Activated T-cell treated with anti-CD3 and anti-CD28 coated beads, Interleukin-2, amount 50 U/mL, for 24 hours (primary cell): ENCODE data around the gene ZNF74.
A peak's percentile ranks its signal among the peaks of the same experiment; 100 is the strongest.
"Not testable (repeated sequence)": the region's sequence is repeated elsewhere in the genome, so short reads cannot be mapped to it uniquely, and the experiment has no call there.

Source experiments
- DNase-seq: peaks from one replicate; pipeline ENCODE4 v3.0.0-alpha.2; 2020
- H3K27ac Mint-ChIP-seq: 2 replicates; pipeline ENCODE4 v1.8.0; 2020; ENCODE audit warnings: mild to moderate bottlenecking, mixed read lengths
- H3K27me3 Mint-ChIP-seq: 2 replicates; pipeline ENCODE4 v1.8.0; 2020; ENCODE audit warnings: mixed read lengths
- H3K36me3 Mint-ChIP-seq: 2 replicates; pipeline ENCODE4 v1.8.0; 2020; ENCODE audit warnings: low read depth, mixed read lengths
- H3K4me1 Mint-ChIP-seq: 2 replicates; pipeline ENCODE4 v1.8.0; 2020; ENCODE audit warnings: low read depth, mixed read lengths
- H3K4me3 Mint-ChIP-seq: 2 replicates; pipeline ENCODE4 v1.8.0; 2020; ENCODE audit warnings: mild to moderate bottlenecking, moderate library complexity, mixed read lengths
- H3K9me3 Mint-ChIP-seq: 2 replicates; pipeline ENCODE4 v1.8.0; 2020; ENCODE audit warnings: mixed read lengths

The ZNF74 gene

DNA sequence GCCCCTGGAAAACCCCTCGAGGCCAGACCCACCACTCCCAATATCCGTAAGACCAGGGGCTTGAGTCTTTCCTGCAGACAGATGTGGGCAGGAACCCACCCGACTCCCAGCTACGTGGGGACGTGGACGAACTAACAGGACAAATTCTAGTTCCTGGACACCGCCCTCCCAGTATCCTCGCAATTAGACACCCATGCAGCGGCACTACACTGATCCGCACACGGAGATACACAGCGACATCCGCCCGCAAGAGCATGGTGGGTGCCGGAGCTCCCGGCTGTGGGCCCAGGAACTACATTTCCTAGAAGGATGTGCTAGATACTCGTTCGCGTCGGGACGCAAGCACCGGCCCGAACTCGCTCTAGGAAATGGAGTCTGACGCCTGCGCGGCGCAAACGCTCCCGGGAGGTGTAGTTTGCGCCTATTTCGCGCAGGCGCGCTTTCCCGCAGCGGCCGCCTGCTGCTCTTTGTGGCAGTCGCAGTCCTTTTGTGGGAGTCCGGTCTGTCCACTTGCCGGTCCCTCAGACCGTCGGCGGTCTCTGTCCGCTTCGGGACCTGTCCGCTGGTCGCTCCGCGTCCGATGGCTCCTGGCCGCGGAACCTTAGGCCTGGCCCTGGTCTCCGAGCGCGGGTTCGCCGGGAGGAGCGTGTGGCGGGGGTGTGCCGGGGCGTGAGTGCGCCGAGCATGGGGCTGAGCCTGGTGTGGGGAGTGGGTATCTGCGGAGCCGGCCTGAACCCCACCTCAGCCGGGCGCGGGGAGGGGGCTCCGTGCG, at the start of gene ZNF74:
TSS of gene ZNF74 (plus strand) at position 447 of the 772 bp plus-strand sequence. CDS start 478 bp downstream, outside the sequence.
- peak within 1 kb of the TSS; percentile 91 for H3K27ac Mint-ChIP-seq
- H3K4me3 Mint-ChIP-seq, result peak within 1 kb of the TSS; percentile 86

GRCh38 chr22:20346553-20346952, 47.4 kb upstream of the ZNF74 start:
- not testable (repeated sequence) for DNase-seq, H3K36me3 Mint-ChIP-seq, H3K27ac Mint-ChIP-seq, H3K4me3 Mint-ChIP-seq, H3K4me1 Mint-ChIP-seq, H3K9me3 Mint-ChIP-seq, H3K27me3 Mint-ChIP-seq

More for the DNA sequence above, at the start of gene ZNF74:
- Mint-ChIP-seq H3K9me3 (no peaks in the 10 kb centered on the region), H3K4me1 (peaks cover 37% of the 10 kb centered on the region), H3K36me3 (peaks cover 9% of the 10 kb centered on the region), H3K27me3 (no peaks in the 10 kb centered on the region)
- peak; percentile 89 for DNase-seq

DNA sequence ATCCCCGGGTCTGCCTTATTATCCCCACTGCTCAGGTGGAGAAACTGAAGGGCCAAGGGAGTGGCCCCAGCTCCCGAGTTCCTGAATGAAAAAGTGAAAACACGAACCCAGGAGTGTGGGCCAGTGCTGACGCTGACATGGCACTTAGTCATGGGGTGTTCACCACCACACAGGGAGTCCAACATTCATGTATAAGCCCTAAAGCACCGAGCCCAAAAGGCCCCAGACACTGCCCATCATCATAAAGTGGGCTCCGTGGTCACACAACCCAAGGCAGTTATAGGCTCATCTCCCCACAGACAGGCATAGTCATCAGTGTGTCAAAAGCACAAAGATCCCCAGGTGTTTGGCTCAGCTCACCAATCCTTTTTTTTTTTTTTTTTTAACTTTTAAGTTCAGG, 41.4 kb upstream of the ZNF74 start:
- H3K4me1 Mint-ChIP-seq, H3K36me3 Mint-ChIP-seq, H3K4me3 Mint-ChIP-seq, H3K27me3 Mint-ChIP-seq, H3K27ac Mint-ChIP-seq, H3K9me3 Mint-ChIP-seq: not testable (repeated sequence)
- DNase-seq, result peak; percentile 16

DNA sequence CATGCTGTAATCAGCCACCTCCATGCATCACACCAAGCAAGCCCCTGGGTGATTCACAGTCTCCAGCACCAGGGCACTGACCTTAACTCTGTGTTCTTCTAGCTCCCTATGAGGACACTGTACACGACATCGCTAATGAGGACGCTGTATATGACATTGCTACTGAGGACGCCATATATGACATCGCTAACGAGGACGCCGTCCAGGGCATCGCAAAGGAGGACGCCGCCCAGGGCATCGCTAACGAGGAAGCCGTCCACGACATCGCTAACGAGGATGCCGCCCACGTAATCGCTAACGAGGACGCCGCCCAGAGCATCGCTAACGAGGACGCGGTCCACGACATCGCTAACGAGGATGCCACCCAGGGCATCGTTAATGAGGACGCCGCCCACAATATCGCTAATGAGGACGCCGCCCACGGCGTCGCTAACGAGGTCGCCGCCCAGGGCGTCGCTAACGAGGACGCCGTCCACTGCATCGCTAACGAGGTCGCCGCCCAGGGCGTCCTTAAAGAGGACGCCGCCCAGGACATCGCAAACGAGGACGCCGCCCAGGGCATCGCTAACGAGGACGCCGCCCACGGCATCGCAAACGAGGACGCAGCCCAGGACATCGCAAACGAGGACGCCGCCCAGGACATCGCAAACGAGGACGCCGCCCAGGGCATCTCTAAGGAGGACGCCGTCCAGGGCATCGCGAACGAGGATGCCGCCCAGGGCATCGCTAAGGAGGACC, 39.5 kb upstream of the ZNF74 start:
- Mint-ChIP-seq H3K27ac (no peak overlapping the region), H3K4me1 (no peaks in the 10 kb centered on the region), H3K36me3 (no peaks in the 10 kb centered on the region), H3K9me3 (no peaks in the 10 kb centered on the region), H3K27me3 (no peaks in the 10 kb centered on the region), H3K4me3 (no peak overlapping the region)
- DNase-seq, result peak; percentile 6

GRCh38 chr22:20355939-20356636, 37.9 kb upstream of the ZNF74 start:
- H3K4me1 Mint-ChIP-seq, H3K27ac Mint-ChIP-seq, H3K9me3 Mint-ChIP-seq, H3K36me3 Mint-ChIP-seq, H3K27me3 Mint-ChIP-seq, H3K4me3 Mint-ChIP-seq: not testable (repeated sequence)
- peak; percentile 3 for DNase-seq

DNA sequence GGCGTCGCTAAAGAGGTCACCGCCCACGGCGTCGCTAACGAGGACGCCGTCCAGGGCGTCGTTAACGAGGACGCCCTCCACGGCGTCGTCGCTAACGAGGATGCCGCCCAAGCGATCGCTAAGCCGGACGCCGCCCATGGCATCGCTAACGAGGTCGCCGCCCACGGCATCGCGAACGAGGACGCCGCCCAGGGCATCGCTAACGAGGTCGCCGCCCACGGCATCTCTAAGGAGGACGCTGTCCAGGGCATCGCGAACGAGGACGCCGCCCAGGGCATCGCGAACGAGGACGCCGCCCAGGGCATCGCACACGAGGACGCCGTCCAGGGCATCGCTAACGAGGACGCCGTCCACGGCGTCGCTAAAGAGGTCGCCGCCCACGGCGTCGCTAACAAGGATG, 37.0 kb upstream of the ZNF74 start:
- not testable (repeated sequence) for H3K27me3 Mint-ChIP-seq, H3K9me3 Mint-ChIP-seq, H3K27ac Mint-ChIP-seq, H3K4me1 Mint-ChIP-seq, H3K4me3 Mint-ChIP-seq, H3K36me3 Mint-ChIP-seq
- DNase-seq, result peak; percentile 1

DNA sequence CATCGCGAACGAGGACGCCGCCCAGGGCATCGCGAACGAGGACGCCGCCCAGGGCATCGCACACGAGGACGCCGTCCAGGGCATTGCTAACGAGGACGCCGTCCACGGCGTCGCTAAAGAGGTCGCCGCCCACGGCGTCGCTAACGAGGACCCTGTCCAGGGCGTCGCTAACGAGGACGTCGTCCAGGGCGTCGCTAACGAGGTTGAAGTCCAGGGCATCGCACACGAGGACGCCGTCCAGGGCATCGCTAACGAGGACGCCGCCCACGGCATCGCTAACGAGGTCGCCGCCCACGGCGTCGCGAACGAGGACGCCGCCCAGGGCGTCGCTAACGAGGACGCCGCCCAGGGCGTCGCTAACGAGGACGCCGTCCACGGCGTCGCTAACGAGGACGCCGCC, 36.0 kb upstream of the ZNF74 start:
- H3K4me3 Mint-ChIP-seq, H3K36me3 Mint-ChIP-seq, H3K27me3 Mint-ChIP-seq, H3K9me3 Mint-ChIP-seq, DNase-seq, H3K4me1 Mint-ChIP-seq, H3K27ac Mint-ChIP-seq: not testable (repeated sequence)

GRCh38 chr22:20358503-20359239, 35.3 kb upstream of the ZNF74 start:
- not testable (repeated sequence) for H3K36me3 Mint-ChIP-seq, H3K4me1 Mint-ChIP-seq, H3K4me3 Mint-ChIP-seq, H3K27me3 Mint-ChIP-seq, H3K27ac Mint-ChIP-seq, H3K9me3 Mint-ChIP-seq
- peak; percentile 12 for DNase-seq

- not testable (repeated sequence) for H3K36me3 Mint-ChIP-seq, H3K4me3 Mint-ChIP-seq, H3K27me3 Mint-ChIP-seq, H3K27ac Mint-ChIP-seq, H3K9me3 Mint-ChIP-seq
- H3K4me1 Mint-ChIP-seq, result peaks cover 15% of the 10 kb centered on the region
- peak; percentile 5 for DNase-seq
Observed at GRCh38 chr22:20360261-20360660, 33.7 kb upstream of the ZNF74 start.

DNA sequence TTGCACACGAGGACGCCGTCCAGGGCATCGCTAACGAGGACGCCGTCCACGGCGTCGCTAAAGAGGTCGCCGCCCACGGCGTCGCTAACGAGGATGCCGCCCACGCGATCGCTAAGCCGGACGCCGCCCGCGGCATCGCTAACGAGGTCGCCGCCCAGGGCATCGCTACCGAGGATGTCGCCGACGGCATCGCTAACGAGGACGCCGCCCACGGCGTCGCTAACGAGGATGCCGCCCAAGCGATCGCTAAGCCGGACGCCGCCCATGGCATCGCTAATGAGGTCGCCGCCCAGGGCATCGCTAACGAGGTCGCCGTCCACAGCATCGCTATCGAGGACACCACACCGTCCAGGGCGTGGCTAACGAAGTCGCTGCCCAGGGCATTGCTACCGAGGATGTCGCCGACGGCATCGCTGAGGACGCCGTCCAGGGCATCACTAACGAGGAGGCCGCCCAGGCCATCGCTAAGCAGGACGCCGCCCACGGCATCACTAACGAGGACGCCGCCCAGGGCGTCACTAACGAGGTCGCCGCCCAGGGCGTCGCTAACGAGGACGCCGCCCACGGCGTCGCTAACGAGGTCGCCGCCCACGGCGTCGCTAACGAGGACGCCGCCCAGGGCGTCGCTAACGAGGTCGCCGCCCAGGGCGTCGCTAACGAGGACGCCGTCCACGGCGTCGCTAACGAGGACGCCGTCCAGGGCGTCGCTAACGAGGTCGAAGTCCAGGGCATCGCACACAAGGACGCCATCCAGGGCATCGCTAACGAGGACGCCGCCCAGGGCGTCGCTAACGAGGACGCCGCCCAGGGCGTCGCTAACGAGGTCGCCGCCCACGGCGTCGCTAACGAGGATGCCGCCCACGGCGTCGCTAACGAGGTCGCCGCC, 32.8 kb upstream of the ZNF74 start:
- DNase-seq, result peak; percentile 7
- H3K4me3 Mint-ChIP-seq, H3K27ac Mint-ChIP-seq, H3K36me3 Mint-ChIP-seq, H3K9me3 Mint-ChIP-seq, H3K27me3 Mint-ChIP-seq: not testable (repeated sequence)
- peaks cover 17% of the 10 kb centered on the region for H3K4me1 Mint-ChIP-seq

DNA sequence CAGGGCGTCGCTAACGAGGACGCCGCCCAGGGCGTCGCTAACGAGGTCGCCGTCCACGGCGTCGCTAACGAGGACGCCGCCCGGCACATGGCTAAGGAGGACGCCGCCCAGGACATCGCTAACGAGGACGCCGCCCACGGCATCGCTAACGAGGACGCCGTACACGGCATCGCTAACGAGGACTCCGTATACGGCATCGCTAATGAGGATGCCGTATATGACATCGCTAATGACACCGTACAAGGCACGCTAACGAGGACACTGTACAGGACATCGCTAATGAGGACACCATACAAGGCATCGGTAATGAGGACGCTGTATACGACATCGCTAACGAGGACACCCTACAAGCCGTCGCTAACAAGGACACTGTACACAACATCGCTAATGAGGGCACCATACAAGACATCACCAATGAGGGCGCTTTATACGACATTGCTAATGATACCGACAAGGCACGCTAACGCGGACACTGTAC, 32.2 kb upstream of the ZNF74 start:
- peak; percentile 13 for DNase-seq
- not testable (repeated sequence) for H3K9me3 Mint-ChIP-seq, H3K27ac Mint-ChIP-seq, H3K36me3 Mint-ChIP-seq, H3K4me3 Mint-ChIP-seq, H3K27me3 Mint-ChIP-seq
- H3K4me1 Mint-ChIP-seq, result peaks cover 17% of the 10 kb centered on the region

DNA sequence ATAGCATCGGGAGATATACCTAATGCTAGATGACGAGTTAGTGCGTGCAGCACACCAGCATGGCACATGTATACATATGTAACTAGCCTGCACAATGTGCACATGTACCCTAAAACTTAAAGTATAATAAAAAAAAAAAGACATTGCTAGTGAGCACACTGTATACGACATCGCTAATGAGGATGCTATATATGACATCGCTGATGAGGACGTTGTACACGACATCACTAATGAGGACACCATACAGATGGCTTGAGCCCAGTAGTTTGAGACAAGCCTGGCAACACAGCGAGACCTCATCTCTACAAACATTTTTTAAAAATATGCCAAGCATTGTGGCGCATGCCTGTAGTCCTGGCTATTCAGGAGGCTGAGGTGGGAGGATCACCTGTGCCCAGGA, 31.5 kb upstream of the ZNF74 start:
- H3K27me3 Mint-ChIP-seq, H3K36me3 Mint-ChIP-seq, H3K27ac Mint-ChIP-seq, DNase-seq, H3K4me3 Mint-ChIP-seq, H3K9me3 Mint-ChIP-seq: not testable (repeated sequence)
- H3K4me1 Mint-ChIP-seq, result peaks cover 17% of the 10 kb centered on the region

GRCh38 chr22:20364335-20365260, 29.4 kb upstream of the ZNF74 start:
- not testable (repeated sequence) for H3K36me3 Mint-ChIP-seq, H3K27me3 Mint-ChIP-seq, H3K27ac Mint-ChIP-seq, H3K4me3 Mint-ChIP-seq, H3K9me3 Mint-ChIP-seq
- H3K4me1 Mint-ChIP-seq, result peaks cover 17% of the 10 kb centered on the region
- DNase-seq, result peak; percentile 29
